ENCODE results near the gene EPX. TPM values are rescaled to one million over a fixed set of nuclear protein-coding genes. Genes with fewer than 3 reads are reported as not detected.

The EPX gene
- total RNA-seq, 4 donors from 2014 or later, result not detected

DNA sequence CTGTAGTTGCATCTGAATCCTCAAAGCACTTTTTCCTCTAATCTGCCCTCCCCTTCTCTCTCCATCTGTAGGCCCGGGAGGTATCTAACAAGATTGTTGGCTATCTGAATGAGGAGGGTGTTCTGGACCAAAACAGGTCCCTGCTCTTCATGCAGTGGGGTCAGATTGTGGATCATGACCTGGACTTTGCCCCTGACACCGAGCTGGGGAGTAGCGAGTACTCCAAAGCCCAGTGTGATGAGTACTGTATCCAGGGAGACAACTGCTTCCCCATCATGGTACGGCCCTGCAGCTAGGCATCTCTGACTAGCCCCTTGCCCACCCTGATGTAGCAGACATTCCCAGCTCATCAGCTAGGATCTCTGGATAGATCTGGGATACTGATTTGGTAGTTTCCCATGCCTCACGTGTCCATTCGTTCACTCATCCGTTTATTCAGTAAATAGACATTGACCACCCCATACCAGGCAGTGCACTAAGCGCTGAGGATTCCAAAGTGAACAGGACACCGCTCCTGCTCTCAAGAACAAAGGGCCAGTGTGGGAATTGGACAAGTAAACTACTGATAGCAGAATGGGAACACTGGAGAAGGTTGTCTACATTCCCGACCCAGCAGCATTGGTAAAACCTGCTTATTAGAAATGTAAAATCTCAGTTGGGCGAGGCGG lies 58.0 kb downstream of the EPX start:
- 93 to 94% methylated on average over 12 of the region's 12 CpGs for WGBS, 2 donors
- intact Hi-C loops (cut with DNase I; ENCODE audit: low total_unique reads), result no loop called here
- TF ChIP-seq, protein P1, sequence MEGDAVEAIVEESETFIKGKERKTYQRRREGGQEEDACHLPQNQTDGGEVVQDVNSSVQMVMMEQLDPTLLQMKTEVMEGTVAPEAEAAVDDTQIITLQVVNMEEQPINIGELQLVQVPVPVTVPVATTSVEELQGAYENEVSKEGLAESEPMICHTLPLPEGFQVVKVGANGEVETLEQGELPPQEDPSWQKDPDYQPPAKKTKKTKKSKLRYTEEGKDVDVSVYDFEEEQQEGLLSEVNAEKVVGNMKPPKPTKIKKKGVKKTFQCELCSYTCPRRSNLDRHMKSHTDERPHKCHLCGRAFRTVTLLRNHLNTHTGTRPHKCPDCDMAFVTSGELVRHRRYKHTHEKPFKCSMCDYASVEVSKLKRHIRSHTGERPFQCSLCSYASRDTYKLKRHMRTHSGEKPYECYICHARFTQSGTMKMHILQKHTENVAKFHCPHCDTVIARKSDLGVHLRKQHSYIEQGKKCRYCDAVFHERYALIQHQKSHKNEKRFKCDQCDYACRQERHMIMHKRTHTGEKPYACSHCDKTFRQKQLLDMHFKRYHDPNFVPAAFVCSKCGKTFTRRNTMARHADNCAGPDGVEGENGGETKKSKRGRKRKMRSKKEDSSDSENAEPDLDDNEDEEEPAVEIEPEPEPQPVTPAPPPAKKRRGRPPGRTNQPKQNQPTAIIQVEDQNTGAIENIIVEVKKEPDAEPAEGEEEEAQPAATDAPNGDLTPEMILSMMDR (IDR thresholded peaks at IDR 0.05), result no peak
- no peak for TF ChIP-seq POLR2A (IDR thresholded peaks at IDR 0.05)
- H3K4me3 ChIP-seq (ENCODE audit: low read depth, poor library complexity, severe bottlenecking), result no peak overlapping the region
- DNase-seq (ENCODE audit: low spot score in 2 of 2), result peak in 1 of 2 donors; percentile 32

DNA sequence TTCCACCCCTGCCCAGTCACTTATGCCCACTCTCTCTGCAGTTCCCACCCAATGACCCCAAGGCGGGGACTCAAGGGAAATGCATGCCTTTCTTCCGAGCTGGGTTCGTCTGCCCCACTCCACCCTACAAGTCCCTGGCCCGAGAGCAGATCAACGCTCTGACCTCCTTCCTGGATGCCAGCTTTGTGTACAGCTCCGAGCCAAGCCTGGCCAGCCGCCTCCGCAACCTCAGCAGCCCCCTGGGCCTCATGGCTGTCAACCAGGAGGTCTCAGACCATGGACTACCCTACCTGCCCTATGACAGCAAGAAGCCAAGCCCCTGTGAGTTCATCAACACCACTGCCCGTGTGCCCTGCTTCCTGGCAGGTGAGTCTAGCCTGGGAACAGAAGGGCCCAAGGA lies 59.6 kb downstream of the EPX start:
- intact Hi-C loops (cut with DNase I; ENCODE audit: low total_unique reads), result no loop called here
- TF ChIP-seq, protein P1 (IDR thresholded peaks at IDR 0.05), result no peak
- no peak for TF ChIP-seq POLR2A (IDR thresholded peaks at IDR 0.05)
- WGBS, 2 donors, result 62 to 64% methylated on average over 9 of the region's 9 CpGs
- H3K4me3 ChIP-seq (ENCODE audit: low read depth, poor library complexity, severe bottlenecking), result no peak overlapping the region
- peak in 1 of 2 donors; percentile 69 for DNase-seq (ENCODE audit: low spot score in 2 of 2)

DNA sequence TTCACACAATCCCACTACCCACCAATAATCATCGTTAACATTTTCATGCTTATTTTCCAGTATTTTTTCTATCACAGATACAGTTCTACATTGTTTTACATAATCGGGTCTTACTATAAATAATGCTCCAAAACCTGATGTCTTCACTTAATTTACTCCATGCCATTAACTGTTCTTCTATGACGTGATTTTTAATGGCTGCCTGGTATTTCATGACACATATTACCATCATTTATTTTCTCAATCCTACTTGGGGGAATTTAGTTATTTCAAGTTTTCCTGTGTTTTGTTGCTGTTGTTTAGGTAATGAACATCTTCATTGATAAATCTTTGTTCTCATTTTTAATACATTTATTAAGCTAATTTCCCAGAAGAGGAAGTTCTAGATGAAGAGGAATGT lies 60.6 kb downstream of the EPX start:
- intact Hi-C loops (cut with DNase I; ENCODE audit: low total_unique reads), result no loop called here
- WGBS, 2 donors, result 77 to 82% methylated on average over 3 of the region's 3 CpGs
- H3K4me3 ChIP-seq (ENCODE audit: low read depth, poor library complexity, severe bottlenecking), result no peak overlapping the region
- no peak for TF ChIP-seq POLR2A (IDR thresholded peaks at IDR 0.05)
- TF ChIP-seq, protein P1 (IDR thresholded peaks at IDR 0.05), result no peak
- DNase-seq (ENCODE audit: low spot score in 2 of 2), result no peak

Other genes starting within 250 kb of the EPX start
- gene CUEDC1, start 237.3 kb upstream of the EPX start, total RNA-seq, result 10 to 100 TPM in 3 of 4 donors, 1 to 10 TPM in 1; 7.5 to 14.3 (median 12.7) TPM
- 10 to 100 TPM; 30.3 to 56.1 (median 46.6) TPM for gene VEZF1, start 204.5 kb upstream of the EPX start, total RNA-seq
- gene SRSF1, start 185.5 kb upstream of the EPX start, total RNA-seq, result 100 to 1,000 TPM in 2 of 4 donors, 10 to 100 TPM in 2; 82.3 to 128 (median 104) TPM
- 10 to 100 TPM in 3 of 4 donors, 1 to 10 TPM in 1; 9.7 to 14.3 (median 10.9) TPM for gene DYNLL2, start 109.3 kb upstream of the EPX start, total RNA-seq
- under 1 TPM in 1 of 4 donors, not detected in 3; 0.17 TPM for gene OR4D1, start 44.3 kb upstream of the EPX start, total RNA-seq
- gene OR4D2, start 25.7 kb upstream of the EPX start, total RNA-seq, result not detected
- gene MKS1, start 26.5 kb downstream of the EPX start, total RNA-seq, result 10 to 100 TPM; 10.8 to 17.3 (median 14.7) TPM
- gene LPO, start 45.9 kb downstream of the EPX start, total RNA-seq, result under 1 TPM in 2 of 4 donors, not detected in 2; 0.06 to 0.59 TPM
- gene MPO, start 88.2 kb downstream of the EPX start, total RNA-seq, result under 1 TPM in 1 of 4 donors, not detected in 3; 0.10 TPM
- 10 to 100 TPM in 1 of 4 donors, 1 to 10 TPM in 3; 8.2 to 18.3 (median 8.8) TPM for gene TSPOAP1, start 136.1 kb downstream of the EPX start, total RNA-seq
- 10 to 100 TPM; 49.5 to 89.7 (median 57.5) TPM for gene SUPT4H1, start 159.5 kb downstream of the EPX start, total RNA-seq
- gene RNF43, start 224.8 kb downstream of the EPX start, total RNA-seq, result 10 to 100 TPM; 11.0 to 20.0 (median 18.4) TPM